ENCODE results near the gene MALL. TPM values are rescaled to one million over a fixed set of nuclear protein-coding genes. Genes with fewer than 3 reads are reported as not detected.

Gene MALL
- total and polyA plus RNA-seq, 4 donors, result 1.6 to 4.2 (median 2.7) TPM

DNA sequence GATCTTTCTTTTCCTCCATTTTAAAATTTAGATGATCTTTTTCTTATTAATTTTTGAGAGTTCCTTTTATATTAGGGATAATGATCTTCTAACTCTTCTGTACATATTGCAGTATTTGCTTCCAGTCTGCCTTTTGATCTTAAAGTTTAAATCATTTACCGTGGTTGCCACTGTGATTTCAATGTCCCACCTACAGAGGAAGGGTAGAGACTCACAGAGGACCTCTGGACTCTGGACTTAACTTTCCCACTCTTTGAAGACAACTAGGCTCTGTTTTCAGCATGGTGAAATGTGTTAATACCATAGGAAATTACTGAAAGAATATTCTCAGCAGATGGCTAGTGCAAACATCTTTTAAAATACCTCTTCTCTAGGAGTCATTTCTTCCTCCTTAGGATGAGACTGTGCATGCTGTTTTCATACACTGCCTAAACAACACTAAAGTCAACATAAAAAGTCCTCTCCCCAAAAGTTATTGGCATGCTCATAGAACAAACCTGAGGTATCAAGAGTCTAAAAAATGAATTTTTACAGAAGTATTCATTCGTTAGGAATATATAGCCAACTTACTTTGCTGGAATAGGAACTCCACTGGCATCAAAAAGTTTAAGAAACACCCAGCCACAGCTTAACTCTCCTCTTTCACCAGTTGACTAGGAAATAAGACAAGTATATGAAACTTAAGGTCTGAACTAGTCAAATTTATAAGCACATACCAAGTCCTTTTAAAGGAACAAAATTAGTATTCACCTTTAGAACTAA lies 30.7 kb upstream of the MALL start:
- DNase-seq (ENCODE audit: low spot score), result no peak
- Histone ChIP-seq H3K4me3 (ENCODE audit: low read depth in 1 of 3, low read length in 3 of 3) (no peak overlapping the region), H3K9ac (ENCODE audit: low read depth in 1 of 2, low read length in 2 of 2) (no peak overlapping the region), H3K27me3 (ENCODE audit: control insufficient read depth in 4 of 4, insufficient read depth in 4 of 4, low read length in 3 of 4) (peaks cover 0 to 3% (median 0%) of the 10 kb centered on the region in 4 donors), H3K4me1 (ENCODE audit: control insufficient read depth in 4 of 4, insufficient read depth in 4 of 4, low read length in 3 of 4) (no peaks in the 10 kb centered on the region), H3K36me3 (ENCODE audit: control insufficient read depth in 4 of 4, insufficient read depth in 3 of 4, low read depth in 1 of 4, low read length in 3 of 4) (no peaks in the 10 kb centered on the region), H3K9me3 (ENCODE audit: control insufficient read depth in 4 of 4, low read length in 3 of 4) (no peaks in the 10 kb centered on the region), H3K27ac (ENCODE audit: low read depth in 1 of 2, low read length in 2 of 2) (no peak overlapping the region)
- TF ChIP-seq GABPA (IDR thresholded peaks at IDR 0.05 in 1 of 2, conservative IDR thresholded peaks at IDR 0.05 in 1 of 2) (no peak), EGR1 (IDR thresholded peaks at IDR 0.05; ENCODE audit: low read depth in 2 of 2) (no peak), HNF4G (IDR thresholded peaks at IDR 0.05) (no peak), SP1 (IDR thresholded peaks at IDR 0.05) (no peak), FOXA1 (IDR thresholded peaks at IDR 0.05) (no peak), TAF1 (conservative IDR thresholded peaks at IDR 0.05) (no peak), RXRA (IDR thresholded peaks at IDR 0.05) (no peak), RAD21 (IDR thresholded peaks at IDR 0.05) (no peak), FOXA2 (IDR thresholded peaks at IDR 0.05) (no peak), NR2F2 (IDR thresholded peaks at IDR 0.05) (no peak), YY1 (IDR thresholded peaks at IDR 0.05) (no peak)
- TF ChIP-seq, protein P1, sequence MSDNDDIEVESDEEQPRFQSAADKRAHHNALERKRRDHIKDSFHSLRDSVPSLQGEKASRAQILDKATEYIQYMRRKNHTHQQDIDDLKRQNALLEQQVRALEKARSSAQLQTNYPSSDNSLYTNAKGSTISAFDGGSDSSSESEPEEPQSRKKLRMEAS (IDR thresholded peaks at IDR 0.05), result no peak
- TF ChIP-seq, protein P2, sequence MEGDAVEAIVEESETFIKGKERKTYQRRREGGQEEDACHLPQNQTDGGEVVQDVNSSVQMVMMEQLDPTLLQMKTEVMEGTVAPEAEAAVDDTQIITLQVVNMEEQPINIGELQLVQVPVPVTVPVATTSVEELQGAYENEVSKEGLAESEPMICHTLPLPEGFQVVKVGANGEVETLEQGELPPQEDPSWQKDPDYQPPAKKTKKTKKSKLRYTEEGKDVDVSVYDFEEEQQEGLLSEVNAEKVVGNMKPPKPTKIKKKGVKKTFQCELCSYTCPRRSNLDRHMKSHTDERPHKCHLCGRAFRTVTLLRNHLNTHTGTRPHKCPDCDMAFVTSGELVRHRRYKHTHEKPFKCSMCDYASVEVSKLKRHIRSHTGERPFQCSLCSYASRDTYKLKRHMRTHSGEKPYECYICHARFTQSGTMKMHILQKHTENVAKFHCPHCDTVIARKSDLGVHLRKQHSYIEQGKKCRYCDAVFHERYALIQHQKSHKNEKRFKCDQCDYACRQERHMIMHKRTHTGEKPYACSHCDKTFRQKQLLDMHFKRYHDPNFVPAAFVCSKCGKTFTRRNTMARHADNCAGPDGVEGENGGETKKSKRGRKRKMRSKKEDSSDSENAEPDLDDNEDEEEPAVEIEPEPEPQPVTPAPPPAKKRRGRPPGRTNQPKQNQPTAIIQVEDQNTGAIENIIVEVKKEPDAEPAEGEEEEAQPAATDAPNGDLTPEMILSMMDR (IDR thresholded peaks at IDR 0.05; ENCODE audit: low read depth, low read length, missing input control), result no peak
- TF ChIP-seq, protein P3, sequence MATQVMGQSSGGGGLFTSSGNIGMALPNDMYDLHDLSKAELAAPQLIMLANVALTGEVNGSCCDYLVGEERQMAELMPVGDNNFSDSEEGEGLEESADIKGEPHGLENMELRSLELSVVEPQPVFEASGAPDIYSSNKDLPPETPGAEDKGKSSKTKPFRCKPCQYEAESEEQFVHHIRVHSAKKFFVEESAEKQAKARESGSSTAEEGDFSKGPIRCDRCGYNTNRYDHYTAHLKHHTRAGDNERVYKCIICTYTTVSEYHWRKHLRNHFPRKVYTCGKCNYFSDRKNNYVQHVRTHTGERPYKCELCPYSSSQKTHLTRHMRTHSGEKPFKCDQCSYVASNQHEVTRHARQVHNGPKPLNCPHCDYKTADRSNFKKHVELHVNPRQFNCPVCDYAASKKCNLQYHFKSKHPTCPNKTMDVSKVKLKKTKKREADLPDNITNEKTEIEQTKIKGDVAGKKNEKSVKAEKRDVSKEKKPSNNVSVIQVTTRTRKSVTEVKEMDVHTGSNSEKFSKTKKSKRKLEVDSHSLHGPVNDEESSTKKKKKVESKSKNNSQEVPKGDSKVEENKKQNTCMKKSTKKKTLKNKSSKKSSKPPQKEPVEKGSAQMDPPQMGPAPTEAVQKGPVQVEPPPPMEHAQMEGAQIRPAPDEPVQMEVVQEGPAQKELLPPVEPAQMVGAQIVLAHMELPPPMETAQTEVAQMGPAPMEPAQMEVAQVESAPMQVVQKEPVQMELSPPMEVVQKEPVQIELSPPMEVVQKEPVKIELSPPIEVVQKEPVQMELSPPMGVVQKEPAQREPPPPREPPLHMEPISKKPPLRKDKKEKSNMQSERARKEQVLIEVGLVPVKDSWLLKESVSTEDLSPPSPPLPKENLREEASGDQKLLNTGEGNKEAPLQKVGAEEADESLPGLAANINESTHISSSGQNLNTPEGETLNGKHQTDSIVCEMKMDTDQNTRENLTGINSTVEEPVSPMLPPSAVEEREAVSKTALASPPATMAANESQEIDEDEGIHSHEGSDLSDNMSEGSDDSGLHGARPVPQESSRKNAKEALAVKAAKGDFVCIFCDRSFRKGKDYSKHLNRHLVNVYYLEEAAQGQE (IDR thresholded peaks at IDR 0.05), result no peak
- WGBS, result 65% methylated on average over 2 of the region's 2 CpGs

DNA sequence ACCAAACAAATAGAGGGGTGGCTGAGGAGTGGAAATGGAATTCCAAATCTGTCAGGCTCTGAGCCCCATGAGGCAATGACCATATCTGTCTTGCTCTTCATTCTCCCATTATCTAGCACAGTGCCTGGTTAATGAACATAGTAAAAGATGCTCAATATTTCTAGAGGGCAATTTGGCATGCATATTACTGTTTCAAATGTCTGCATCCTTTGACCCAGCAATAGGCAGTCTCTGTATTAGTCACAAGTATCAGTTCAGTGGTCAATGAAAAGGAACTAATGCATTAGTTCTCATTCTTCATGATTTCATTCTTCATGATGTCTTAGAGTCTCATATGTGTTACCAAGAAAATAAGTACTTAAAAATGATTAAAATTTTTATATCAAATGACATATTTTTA lies 28.4 kb upstream of the MALL start:
- H3K27ac ChIP-seq (ENCODE audit: low read depth in 1 of 2, low read length in 2 of 2), result no peak overlapping the region
- no peaks in the 10 kb centered on the region for H3K4me1 ChIP-seq (ENCODE audit: control insufficient read depth in 4 of 4, insufficient read depth in 4 of 4, low read length in 3 of 4)
- no peak overlapping the region for H3K4me3 ChIP-seq (ENCODE audit: low read depth in 1 of 3, low read length in 3 of 3)
- H3K27me3 ChIP-seq (ENCODE audit: control insufficient read depth in 4 of 4, insufficient read depth in 4 of 4, low read length in 3 of 4), result peaks cover 0 to 1% (median 0%) of the 10 kb centered on the region in 4 donors
- H3K9me3 ChIP-seq (ENCODE audit: control insufficient read depth in 4 of 4, low read length in 3 of 4), result no peaks in the 10 kb centered on the region
- no peak for DNase-seq (ENCODE audit: low spot score)
- no peaks in the 10 kb centered on the region for H3K36me3 ChIP-seq (ENCODE audit: control insufficient read depth in 4 of 4, insufficient read depth in 3 of 4, low read depth in 1 of 4, low read length in 3 of 4)
- no peak overlapping the region for H3K9ac ChIP-seq (ENCODE audit: low read depth in 1 of 2, low read length in 2 of 2)
- TF ChIP-seq HNF4A (conservative IDR thresholded peaks at IDR 0.05) (no peak), FOXA1 (IDR thresholded peaks at IDR 0.05) (no peak), RXRA (IDR thresholded peaks at IDR 0.05) (no peak), YY1 (IDR thresholded peaks at IDR 0.05) (no peak), SP1 (IDR thresholded peaks at IDR 0.05) (no peak), JUND (IDR thresholded peaks at IDR 0.05) (no peak), HNF4G (IDR thresholded peaks at IDR 0.05) (no peak), TAF1 (conservative IDR thresholded peaks at IDR 0.05) (no peak), FOXA2 (IDR thresholded peaks at IDR 0.05) (no peak), NR2F2 (IDR thresholded peaks at IDR 0.05) (no peak)
- TF ChIP-seq, protein P3 (IDR thresholded peaks at IDR 0.05), result no peak
- TF ChIP-seq, protein P4, sequence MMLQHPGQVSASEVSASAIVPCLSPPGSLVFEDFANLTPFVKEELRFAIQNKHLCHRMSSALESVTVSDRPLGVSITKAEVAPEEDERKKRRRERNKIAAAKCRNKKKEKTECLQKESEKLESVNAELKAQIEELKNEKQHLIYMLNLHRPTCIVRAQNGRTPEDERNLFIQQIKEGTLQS (IDR thresholded peaks at IDR 0.05), result no peak
- TF ChIP-seq, protein P5, sequence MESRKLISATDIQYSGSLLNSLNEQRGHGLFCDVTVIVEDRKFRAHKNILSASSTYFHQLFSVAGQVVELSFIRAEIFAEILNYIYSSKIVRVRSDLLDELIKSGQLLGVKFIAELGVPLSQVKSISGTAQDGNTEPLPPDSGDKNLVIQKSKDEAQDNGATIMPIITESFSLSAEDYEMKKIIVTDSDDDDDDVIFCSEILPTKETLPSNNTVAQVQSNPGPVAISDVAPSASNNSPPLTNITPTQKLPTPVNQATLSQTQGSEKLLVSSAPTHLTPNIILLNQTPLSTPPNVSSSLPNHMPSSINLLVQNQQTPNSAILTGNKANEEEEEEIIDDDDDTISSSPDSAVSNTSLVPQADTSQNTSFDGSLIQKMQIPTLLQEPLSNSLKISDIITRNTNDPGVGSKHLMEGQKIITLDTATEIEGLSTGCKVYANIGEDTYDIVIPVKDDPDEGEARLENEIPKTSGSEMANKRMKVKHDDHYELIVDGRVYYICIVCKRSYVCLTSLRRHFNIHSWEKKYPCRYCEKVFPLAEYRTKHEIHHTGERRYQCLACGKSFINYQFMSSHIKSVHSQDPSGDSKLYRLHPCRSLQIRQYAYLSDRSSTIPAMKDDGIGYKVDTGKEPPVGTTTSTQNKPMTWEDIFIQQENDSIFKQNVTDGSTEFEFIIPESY (IDR thresholded peaks at IDR 0.05), result no peak
- TF ChIP-seq, protein P1 (IDR thresholded peaks at IDR 0.05), result no peak

Measured in liver (tissue), 9 donors.